Keratinocyte (primary cell): ENCODE results near the gene FBLN5. TPM values are rescaled to one million over a fixed set of nuclear protein-coding genes. Genes with fewer than 3 reads are reported as not detected.
A peak's percentile ranks its signal among the peaks of the same experiment; 100 is the strongest.

Experiments used
- DNase-seq: peaks from one replicate; pipeline ENCODE4 v3.0.0-alpha.2; 2011; ENCODE audit warnings: low read depth, missing footprints, low spot score
- FAIRE-seq: peaks from 2 replicates; lab custom pipeline; 2011; peaks lifted over from hg19 to GRCh38; lab: Jason Lieb, UNC
- H2AFZ ChIP-seq: 2 replicates; pipeline ENCODE4 v1.6.0; 2012; ENCODE audit warnings: low read length, control low read depth, inconsistent platforms; ENCODE audit not compliant: control insufficient read depth
- H3K27ac ChIP-seq: 2 replicates; pipeline ENCODE4 v1.5.1; 2011; ENCODE audit warnings: low read length; ENCODE audit not compliant: control insufficient read depth, insufficient read depth
- H3K27me3 ChIP-seq: 3 replicates; pipeline ENCODE4 v1.6.0; 2011; ENCODE audit warnings: low read length; ENCODE audit not compliant: control insufficient read depth, insufficient read depth; ENCODE audit errors: extremely low read depth
- H3K36me3 ChIP-seq, 2 experiments: 2 replicates in 1 of 2; 3 replicates in 1 of 2; pipeline ENCODE4 v1.5.1; 2011; ENCODE audit warnings: low read length in 2 of 2, mild to moderate bottlenecking in 1 of 2; ENCODE audit not compliant: control insufficient read depth in 2 of 2, insufficient read depth in 2 of 2; ENCODE audit errors: extremely low read depth in 1 of 2
- H3K4me1 ChIP-seq: 3 replicates; pipeline ENCODE4 v1.5.1; 2011; ENCODE audit warnings: low read length; ENCODE audit not compliant: control insufficient read depth, insufficient read depth; ENCODE audit errors: extremely low read depth
- H3K4me2 ChIP-seq: 3 replicates; pipeline ENCODE4 v1.6.0; 2011; ENCODE audit warnings: low read depth, low read length; ENCODE audit not compliant: control insufficient read depth, insufficient read depth; ENCODE audit errors: extremely low read depth
- H3K4me3 ChIP-seq, 3 experiments: fragments of 200-600 bp in 1 of 3; sonication (generic) in 1 of 3; 2 replicates in 2 of 3; 3 replicates in 1 of 3; pipeline ENCODE4 v1.5.1; 2011 to 2016; ENCODE audit warnings: low read length in 3 of 3, mild to moderate bottlenecking in 3 of 3, control low read depth in 2 of 3, inconsistent platforms in 1 of 3, low read depth in 1 of 3, mixed read lengths in 1 of 3, mixed run types in 1 of 3, moderate library complexity in 1 of 3; ENCODE audit not compliant: control insufficient read depth in 2 of 3, insufficient read depth in 2 of 3; ENCODE audit errors: extremely low read depth in 1 of 3
- H3K79me2 ChIP-seq: 2 replicates; pipeline ENCODE4 v1.6.0; 2012; ENCODE audit warnings: low read length; ENCODE audit not compliant: control insufficient read depth, insufficient read depth
- H3K9ac ChIP-seq: 3 replicates; pipeline ENCODE4 v1.6.0; 2011; ENCODE audit warnings: low read length; ENCODE audit not compliant: control insufficient read depth, insufficient read depth; ENCODE audit errors: extremely low read depth
- H3K9me1 ChIP-seq: 3 replicates; pipeline ENCODE4 v1.6.0; 2011; ENCODE audit warnings: low read length; ENCODE audit not compliant: control insufficient read depth, insufficient read depth; ENCODE audit errors: extremely low read depth
- H3K9me3 ChIP-seq: 2 replicates; pipeline ENCODE4 v1.5.1; 2012; ENCODE audit warnings: low read depth, low read length; ENCODE audit not compliant: control insufficient read depth
- H4K20me1 ChIP-seq: 3 replicates; pipeline ENCODE4 v1.6.0; 2011; ENCODE audit warnings: low read length; ENCODE audit not compliant: control insufficient read depth, insufficient read depth; ENCODE audit errors: extremely low read depth
- CTCF ChIP-seq, 3 experiments: IDR thresholded peaks in 1 of 3; conservative IDR thresholded peaks in 1 of 3; optimal IDR thresholded peaks in 1 of 3; 2 replicates in 2 of 3; 3 replicates in 1 of 3; pipeline versions ENCODE3 to v1.5.1; 2011; ENCODE audit warnings: low read length in 3 of 3, mild to moderate bottlenecking in 3 of 3, moderate library complexity in 2 of 3, control low read depth in 1 of 3, inconsistent platforms in 1 of 3; ENCODE audit not compliant: insufficient read depth in 2 of 3; ENCODE audit errors: extremely low read depth in 1 of 3
- EZH2 ChIP-seq: IDR thresholded peaks from one replicate; pipeline ENCODE4 v1.6.1; 2012; ENCODE audit warnings: inconsistent platforms, mild to moderate bottlenecking, low read length, moderate library complexity
- dilution Hi-C: fragments of 300-500 bp; cut with MboI; formaldehyde crosslinking; loops from one replicate; pipeline ENCODE4 v1.7.0; 2020; ENCODE audit warnings: low sequenced_read_pairs; ENCODE audit not compliant: extremely low pct_ligation_motif_present
- polyA plus RNA-seq, 5 experiments: library from polyadenylated mRNA; depleted of rRNA in 3 of 5; stranded (reverse) in 3 of 5; stranded (forward) in 1 of 5; unstranded in 1 of 5; fragments of >200 nt; gene quantifications; 1 replicate in 1 of 5; 2 replicates in 3 of 5; 3 replicates in 1 of 5; pipeline versions ENCODE4 v1.2.1 to v1.2.3, GENCODE V29; 2011 to 2012; ENCODE audit warnings: missing spikeins in 2 of 5, low read depth in 1 of 5, low replicate concordance in 1 of 5

The FBLN5 gene
- polyA plus RNA-seq, 1 donor (not counting 4 experiments of a cell fraction or from before 2014, with no cell fraction given): 0.10 TPM

- H2AFZ ChIP-seq: peak overlapping the region; percentile 33
- peak overlapping the region; percentile 37 for H3K4me2 ChIP-seq
- TF ChIP-seq CTCF (optimal IDR thresholded peaks at IDR 0.05 in 1 of 3, IDR thresholded peaks at IDR 0.05 in 1 of 3, conservative IDR thresholded peaks at IDR 0.05 in 1 of 3; ENCODE audit: extremely low read depth in 1 of 3, insufficient read depth in 2 of 3, low read length in 3 of 3) (no peak), EZH2 (no peak)
- no peak overlapping the region for H3K4me3 ChIP-seq
- FAIRE-seq: peak; percentile 87
- H3K36me3 ChIP-seq: peaks cover 0 to 2% of the 10 kb centered on the region in 2 experiments
- H3K4me1 ChIP-seq: peaks cover 13% of the 10 kb centered on the region
- no peaks in the 10 kb centered on the region for H3K9me3 ChIP-seq
- no peaks in the 10 kb centered on the region for H3K9me1 ChIP-seq
- peak; percentile 79 for DNase-seq
- peaks cover 3% of the 10 kb centered on the region for H3K79me2 ChIP-seq
- no peaks in the 10 kb centered on the region for H4K20me1 ChIP-seq
- H3K27me3 ChIP-seq: no peaks in the 10 kb centered on the region
- H3K9ac ChIP-seq: no peak overlapping the region
- H3K27ac ChIP-seq: peak overlapping the region; percentile 79
- dilution Hi-C loops: no loop called here
Observed at GRCh38 chr14:91980157-91980556, 32.7 kb upstream of the FBLN5 start.

- H3K27ac ChIP-seq: no peak overlapping the region
- no peaks in the 10 kb centered on the region for H3K9me1 ChIP-seq
- H3K79me2 ChIP-seq: peaks cover 3% of the 10 kb centered on the region
- no peaks in the 10 kb centered on the region for H3K9me3 ChIP-seq
- no peak overlapping the region for H2AFZ ChIP-seq
- H3K4me1 ChIP-seq: peaks cover 13% of the 10 kb centered on the region
- H3K36me3 ChIP-seq: peaks cover 0 to 2% of the 10 kb centered on the region in 2 experiments
- no peak for TF ChIP-seq EZH2
- TF ChIP-seq CTCF (optimal IDR thresholded peaks at IDR 0.05 in 1 of 3, IDR thresholded peaks at IDR 0.05 in 1 of 3, conservative IDR thresholded peaks at IDR 0.05 in 1 of 3; ENCODE audit: extremely low read depth in 1 of 3, insufficient read depth in 2 of 3, low read length in 3 of 3): no peak
- no peak overlapping the region for H3K4me2 ChIP-seq
- no peak overlapping the region for H3K9ac ChIP-seq
- H3K4me3 ChIP-seq: no peak overlapping the region
- DNase-seq: no peak
- FAIRE-seq: no peak
- no peaks in the 10 kb centered on the region for H4K20me1 ChIP-seq
- dilution Hi-C loops: no loop called here
- H3K27me3 ChIP-seq: no peaks in the 10 kb centered on the region
Observed at GRCh38 chr14:91977884-91978283, 30.4 kb upstream of the FBLN5 start.
